Measurements from ENCODE around the gene IFI27L2.

IFI27L2 gene

GRCh38 chr14:94152676-94153075 lies 23.3 kb upstream of the IFI27L2 start:
- DNase-seq (ENCODE audit: low spot score) = no peak

- no peak for DNase-seq (ENCODE audit: low spot score)
Observed at GRCh38 chr14:94145902-94146527, 16.6 kb upstream of the IFI27L2 start.

- DNase-seq (ENCODE audit: low spot score) = no peak
Observed at GRCh38 chr14:94144765-94145164, 15.4 kb upstream of the IFI27L2 start.

- DNase-seq (ENCODE audit: low spot score) = no peak
Observed at GRCh38 chr14:94143711-94144110, 14.3 kb upstream of the IFI27L2 start.

GRCh38 chr14:94143239-94143638 lies 13.8 kb upstream of the IFI27L2 start:
- no peak for DNase-seq (ENCODE audit: low spot score)

- no peak for DNase-seq (ENCODE audit: low spot score)
Observed at GRCh38 chr14:94142836-94143235, 13.4 kb upstream of the IFI27L2 start.

- no peak for DNase-seq (ENCODE audit: low spot score)
Observed at GRCh38 chr14:94142247-94142646, 12.8 kb upstream of the IFI27L2 start.

- no peak for DNase-seq (ENCODE audit: low spot score)
Observed at GRCh38 chr14:94139421-94139820, 10.0 kb upstream of the IFI27L2 start.

- DNase-seq (ENCODE audit: low spot score) = no peak
Observed at GRCh38 chr14:94139006-94139405, 9.6 kb upstream of the IFI27L2 start.

GRCh38 chr14:94138251-94138650 lies 8.8 kb upstream of the IFI27L2 start:
- no peak for DNase-seq (ENCODE audit: low spot score)

- peak; percentile 93 for DNase-seq (ENCODE audit: low spot score)
Observed at GRCh38 chr14:94136575-94137331, 7.3 kb upstream of the IFI27L2 start.

- no peak for DNase-seq (ENCODE audit: low spot score)
Observed at GRCh38 chr14:94135476-94135875, 6.1 kb upstream of the IFI27L2 start.

- DNase-seq (ENCODE audit: low spot score) = peak; percentile 65
Observed at GRCh38 chr14:94132285-94132887, 3.0 kb upstream of the IFI27L2 start.

GRCh38 chr14:94129758-94130414 lies 482 bp upstream of the IFI27L2 start:
- DNase-seq (ENCODE audit: low spot score) = peak; percentile 70

- DNase-seq (ENCODE audit: low spot score) = peak; percentile 1
Observed at GRCh38 chr14:94128216-94128839, 1.1 kb downstream of the IFI27L2 start.

- no peak for DNase-seq (ENCODE audit: low spot score)
Observed at GRCh38 chr14:94127330-94127729, 2.1 kb downstream of the IFI27L2 start.

GRCh38 chr14:94126800-94127199 lies 2.6 kb downstream of the IFI27L2 start:
- peak; percentile 1 for DNase-seq (ENCODE audit: low spot score)

- DNase-seq (ENCODE audit: low spot score) = no peak
Observed at GRCh38 chr14:94126419-94126677, 3.1 kb downstream of the IFI27L2 start.

- no peak for DNase-seq (ENCODE audit: low spot score)
Observed at GRCh38 chr14:94125659-94126418, 3.6 kb downstream of the IFI27L2 start.

- no peak for DNase-seq (ENCODE audit: low spot score)
Observed at GRCh38 chr14:94124582-94125377, 4.6 kb downstream of the IFI27L2 start.

GRCh38 chr14:94123868-94124267 lies 5.5 kb downstream of the IFI27L2 start:
- DNase-seq (ENCODE audit: low spot score) = no peak
